H9 (cell line): Measurements from ENCODE around the gene LMF2. TPM values are rescaled to one million over a fixed set of nuclear protein-coding genes. Genes with fewer than 3 reads are reported as not detected.

Source experiments
- DNase-seq: peaks from one replicate; pipeline ENCODE4 v3.0.0-alpha.2; 2017
- H2AFZ ChIP-seq: one replicate; pipeline ENCODE4 v1.6.1; 2013; ENCODE audit warnings: mild to moderate bottlenecking, low read length, control low read depth, moderate library complexity
- H2AK5ac ChIP-seq: 2 replicates; pipeline ENCODE4 v1.6.1; 2013; ENCODE audit warnings: low read length, control low read depth, mixed read lengths; ENCODE audit not compliant: insufficient read length
- H2BK120ac ChIP-seq: one replicate; pipeline ENCODE4 v1.6.1; 2013; ENCODE audit warnings: low read depth, mild to moderate bottlenecking, low read length, control low read depth, inconsistent platforms; ENCODE audit not compliant: poor library complexity, severe bottlenecking
- H2BK12ac ChIP-seq: 2 replicates; pipeline ENCODE4 v1.6.1; 2013; ENCODE audit warnings: low read length, control low read depth, mixed read lengths, low read depth; ENCODE audit not compliant: insufficient read length
- H2BK15ac ChIP-seq: 2 replicates; pipeline ENCODE4 v1.6.1; 2013; ENCODE audit warnings: low read depth, low read length, control low read depth
- H2BK20ac ChIP-seq: one replicate; pipeline ENCODE4 v1.6.1; 2013; ENCODE audit warnings: low read depth, mild to moderate bottlenecking, low read length, control low read depth, inconsistent platforms; ENCODE audit not compliant: poor library complexity, severe bottlenecking
- H2BK5ac ChIP-seq: 2 replicates; pipeline ENCODE4 v1.6.1; 2013; ENCODE audit warnings: low read length, control low read depth, mixed read lengths; ENCODE audit not compliant: insufficient read length
- H3K14ac ChIP-seq: 2 replicates; pipeline ENCODE4 v1.6.1; 2013; ENCODE audit warnings: low read length, control low read depth; ENCODE audit not compliant: insufficient read depth
- H3K18ac ChIP-seq: 2 replicates; pipeline ENCODE4 v1.6.1; 2013; ENCODE audit warnings: low read depth, mild to moderate bottlenecking, mixed read lengths, low read length, control low read depth; ENCODE audit not compliant: insufficient read length
- H3K23ac ChIP-seq: 2 replicates; pipeline ENCODE4 v1.6.1; 2013; ENCODE audit warnings: low read length, control low read depth, mixed read lengths, low read depth; ENCODE audit not compliant: insufficient read length
- H3K23me2 ChIP-seq: 2 replicates; pipeline ENCODE4 v1.6.1; 2013; ENCODE audit warnings: low read depth, mild to moderate bottlenecking, mixed read lengths, low read length, control low read depth; ENCODE audit not compliant: insufficient read length, poor library complexity, severe bottlenecking
- H3K27ac ChIP-seq: 2 replicates; pipeline ENCODE4 v1.5.1; 2013; ENCODE audit warnings: low read length, control low read depth, mixed read lengths, low read depth; ENCODE audit not compliant: insufficient read length
- H3K27me3 ChIP-seq: 2 replicates; pipeline ENCODE4 v1.6.1; 2013; ENCODE audit warnings: low read length, control low read depth, inconsistent platforms; ENCODE audit not compliant: insufficient read depth
- H3K4ac ChIP-seq: 2 replicates; pipeline ENCODE4 v1.6.1; 2013; ENCODE audit warnings: low read depth, mild to moderate bottlenecking, control low read depth, inconsistent platforms, low read length, moderate library complexity
- H3K4me1 ChIP-seq: 2 replicates; pipeline ENCODE4 v1.6.1; 2013; ENCODE audit warnings: low read length, control low read depth, inconsistent platforms; ENCODE audit not compliant: insufficient read depth
- H3K4me2 ChIP-seq: 2 replicates; pipeline ENCODE4 v1.6.1; 2013; ENCODE audit warnings: low read length, control low read depth, mixed read lengths; ENCODE audit not compliant: insufficient read length, insufficient read depth
- H3K56ac ChIP-seq: 2 replicates; pipeline ENCODE4 v1.6.1; 2013; ENCODE audit warnings: low read depth, mild to moderate bottlenecking, mixed read lengths, low read length, control low read depth; ENCODE audit not compliant: insufficient read length
- H3K79me1 ChIP-seq: 2 replicates; pipeline ENCODE4 v1.6.1; 2013; ENCODE audit warnings: low read depth, mild to moderate bottlenecking, moderate library complexity, low read length, control low read depth, inconsistent platforms; ENCODE audit not compliant: insufficient read depth, poor library complexity, severe bottlenecking
- H3K79me2 ChIP-seq: 2 replicates; pipeline ENCODE4 v1.6.1; 2013; ENCODE audit warnings: low read length, control low read depth, inconsistent platforms; ENCODE audit not compliant: insufficient read depth
- H3K9ac ChIP-seq: 2 replicates; pipeline ENCODE4 v1.6.1; 2013; ENCODE audit warnings: low read length, control low read depth, mixed read lengths; ENCODE audit not compliant: insufficient read length; ENCODE audit errors: extremely low read depth
- H3K9me3 ChIP-seq: one replicate; pipeline ENCODE4 v1.6.1; 2013; ENCODE audit warnings: low read depth, low read length, inconsistent platforms; ENCODE audit not compliant: control insufficient read depth
- H3T11ph ChIP-seq: one replicate; pipeline ENCODE4 v1.6.1; 2013; ENCODE audit warnings: mild to moderate bottlenecking, low read length, control low read depth, inconsistent platforms
- H4K20me1 ChIP-seq: one replicate; pipeline ENCODE4 v1.6.1; 2013; ENCODE audit not compliant: control insufficient read depth, insufficient read length, insufficient read depth
- H4K5ac ChIP-seq: 2 replicates; pipeline ENCODE4 v1.6.1; 2013; ENCODE audit warnings: low read depth, mild to moderate bottlenecking, mixed read lengths, low read length, control low read depth; ENCODE audit not compliant: insufficient read length
- H4K8ac ChIP-seq: replicated peaks from 2 replicates; pipeline ENCODE4 v1.6.1; 2013; ENCODE audit warnings: low read length, control low read depth, mixed read lengths, low read depth; ENCODE audit not compliant: insufficient read length
- H4K91ac ChIP-seq: 2 replicates; pipeline ENCODE4 v1.6.1; 2013; ENCODE audit warnings: low read depth, mild to moderate bottlenecking, moderate library complexity, mixed read lengths, low read length, control low read depth; ENCODE audit not compliant: insufficient read length
- H3K27ac Mint-ChIP-seq, 3 experiments: 2 replicates in 2 of 3; 3 replicates in 1 of 3; pipeline ENCODE4 v1.8.0; 2020 to 2021; ENCODE audit warnings: mixed read lengths in 3 of 3, mild to moderate bottlenecking in 1 of 3, moderate library complexity in 1 of 3
- H3K27me3 Mint-ChIP-seq: 2 replicates; pipeline ENCODE4 v1.8.0; 2021; ENCODE audit warnings: low read depth, mild to moderate bottlenecking, moderate library complexity, mixed read lengths
- H3K36me3 Mint-ChIP-seq, 3 experiments: 2 replicates in 2 of 3; 3 replicates in 1 of 3; pipeline ENCODE4 v1.8.0; 2020 to 2021; ENCODE audit warnings: low read depth in 3 of 3, mixed read lengths in 3 of 3; ENCODE audit not compliant: insufficient read depth in 1 of 3
- H3K4me1 Mint-ChIP-seq, 2 experiments: 2 replicates each; pipeline ENCODE4 v1.8.0; 2020; ENCODE audit warnings: mixed read lengths in 2 of 2
- H3K4me3 Mint-ChIP-seq, 2 experiments: 2 replicates in 1 of 2; 3 replicates in 1 of 2; pipeline ENCODE4 v1.8.0; 2020 to 2021; ENCODE audit warnings: mild to moderate bottlenecking in 2 of 2, mixed read lengths in 2 of 2, moderate library complexity in 1 of 2
- H3K9me3 Mint-ChIP-seq, 2 experiments: 2 replicates in 1 of 2; 3 replicates in 1 of 2; pipeline ENCODE4 v1.8.0; 2020; ENCODE audit warnings: mild to moderate bottlenecking in 2 of 2, mixed read lengths in 2 of 2, moderate library complexity in 1 of 2
- CTCF ChIP-seq: fragments of 200-600 bp; sonication (generic); conservative IDR thresholded peaks from 3 replicates; pipeline ENCODE4 v1.8.0; 2021; ENCODE audit warnings: antibody characterized with exemption, mild to moderate bottlenecking
- WGBS: extraction: QIAGEN DNeasy Blood & Tissue Kit; methylation state at CpG from one replicate; pipeline ENCODE4 v1.1.7; 2013; ENCODE audit warnings: missing lambda C conversion rate, low lambda C conversion rate, mixed read lengths; ENCODE audit not compliant: insufficient read length; ENCODE audit errors: extremely low coverage; 5-methylcytosine and 5-hydroxymethylcytosine counted together
- long read RNA-seq: library from polyadenylated mRNA; unstranded; transcript quantifications from one replicate; pipeline ENCODE4 v2.0.0, GENCODE V29; 2020
- total RNA-seq: library from RNA; stranded (reverse); gene quantifications from 2 replicates; pipeline ENCODE4 v1.2.1, GENCODE V29; 2021

Gene LMF2
- total RNA-seq: 43.6 and 46.0 TPM in 2 replicates
- long read RNA-seq, transcript LMF2-202 (14 exons, 2,582 nt): major isoform, 101 of 161 reads
- long read RNA-seq, partial matches to known transcripts: 29 of 161 reads
- long read RNA-seq, other reads (novel, unspliced or antisense): 31 of 161 reads

GRCh38 chr22:50507421-50507990 is at the start of gene LMF2:
Gene LMF2, minus strand, starts transcription at chr22:50507702. Its CDS starts 27 bp downstream, at chr22:50507675.
- no peaks in the 10 kb centered on the region for H3K9me3 ChIP-seq
- no peak within 1 kb of the TSS for H3T11ph ChIP-seq
- H2AK5ac ChIP-seq: no peak within 1 kb of the TSS
- peaks cover 11% of the 10 kb centered on the region for H3K79me1 ChIP-seq
- no peaks in the 10 kb centered on the region for H4K20me1 ChIP-seq
- no peak for DNase-seq
- no peak within 1 kb of the TSS for H2BK12ac ChIP-seq
- H4K8ac ChIP-seq: peak within 1 kb of the TSS; percentile 98
- no peaks in the 10 kb centered on the region for H3K4me1 ChIP-seq
- Mint-ChIP-seq H3K27ac (peak within 1 kb of the TSS; percentile 98; a peak in 6 of 7 replicates), H3K36me3 (peaks cover 0 to 8% (median 0%) of the 10 kb centered on the region in 3 experiments; a peak in 2 of 7 replicates), H3K4me3 (peak within 1 kb of the TSS; percentile 92 to 96), H3K27me3 (no peaks in the 10 kb centered on the region), H3K9me3 (no peaks in the 10 kb centered on the region), H3K4me1 (peaks cover 10 to 14% of the 10 kb centered on the region in 2 experiments)
- no CpG with 5 or more reads among the region's 62 CpGs for WGBS
- H3K14ac ChIP-seq: peak within 1 kb of the TSS; percentile 99
- H2BK120ac ChIP-seq: no peak within 1 kb of the TSS
- H3K9ac ChIP-seq: peak within 1 kb of the TSS; percentile 99
- no peak within 1 kb of the TSS for H3K56ac ChIP-seq
- H2BK5ac ChIP-seq: peak within 1 kb of the TSS; percentile 85
- H4K5ac ChIP-seq: no peak within 1 kb of the TSS
- no peak within 1 kb of the TSS for H2BK15ac ChIP-seq
- H3K18ac ChIP-seq: peak within 1 kb of the TSS; percentile 99
- H3K27ac ChIP-seq: no peak within 1 kb of the TSS
- H4K91ac ChIP-seq: no peak within 1 kb of the TSS
- H3K4ac ChIP-seq: no peak within 1 kb of the TSS
- H3K23ac ChIP-seq: no peak within 1 kb of the TSS
- H3K23me2 ChIP-seq: peaks cover 12% of the 10 kb centered on the region
- no peak for TF ChIP-seq CTCF
- no peaks in the 10 kb centered on the region for H3K27me3 ChIP-seq
- no peak within 1 kb of the TSS for H2AFZ ChIP-seq
- peaks cover 11% of the 10 kb centered on the region; the same call in 1 of the 2 replicates for H3K79me2 ChIP-seq
- no peak within 1 kb of the TSS for H2BK20ac ChIP-seq
- peak within 1 kb of the TSS; percentile 97 for H3K4me2 ChIP-seq
